LNCAP (cell line): ENCODE measurements around the gene LYRM2.

Source experiments
- TF ChIP-seq, protein P1 (sequence below): fragments of 450-650 bp; IDR thresholded peaks from 2 replicates; pipeline ENCODE4 v1.5.1; 2017; ENCODE audit warnings: mild to moderate bottlenecking

Gene LYRM2, protein sequence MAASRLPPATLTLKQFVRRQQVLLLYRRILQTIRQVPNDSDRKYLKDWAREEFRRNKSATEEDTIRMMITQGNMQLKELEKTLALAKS

DNA sequence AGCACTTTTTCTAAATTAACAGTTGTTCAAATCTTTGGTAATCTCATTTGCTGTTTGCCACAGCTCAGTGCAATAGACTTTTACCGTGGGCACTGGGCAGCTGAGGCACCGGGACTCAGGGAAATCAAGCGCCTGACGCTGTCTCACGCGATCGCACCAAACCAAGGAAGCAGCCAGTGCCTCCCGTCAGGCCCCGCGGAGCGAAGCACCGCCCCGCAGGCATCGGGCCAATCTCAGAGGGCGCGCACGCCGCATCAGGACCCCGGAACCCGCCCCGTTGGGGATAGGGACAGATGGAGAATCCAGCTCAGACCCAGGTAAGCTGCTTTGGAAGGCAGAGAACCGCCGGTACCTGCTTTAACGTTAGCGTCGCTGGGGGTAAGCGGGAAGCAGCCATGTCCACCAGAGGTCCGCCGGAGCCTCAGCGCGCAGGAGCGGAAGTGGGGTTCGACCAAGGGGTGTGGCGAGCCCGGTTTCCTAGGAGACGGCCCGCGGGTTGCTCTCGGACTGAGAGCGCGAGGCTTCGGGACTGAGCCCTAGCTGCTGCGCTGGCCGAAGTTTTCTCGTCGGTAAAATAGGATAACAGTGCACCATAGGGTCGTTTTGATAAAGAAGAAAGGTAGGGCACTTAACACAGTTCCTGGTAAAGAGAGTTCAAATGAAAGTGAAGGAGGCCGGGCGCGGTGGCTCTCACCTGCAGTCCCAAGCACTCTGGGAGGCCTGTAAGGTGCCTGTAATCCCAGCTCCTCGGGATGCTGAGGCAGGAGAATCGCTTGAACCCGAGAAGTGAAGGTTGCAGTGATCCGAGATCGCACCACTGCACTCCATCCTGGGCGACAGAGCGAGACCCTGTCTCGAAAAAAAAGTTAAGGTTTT is at the start of gene LYRM2:
Gene LYRM2 (minus strand): TSS at position 428 of the 876 bp plus-strand sequence. CDS start 31 bp downstream, at position 397.
- TF ChIP-seq, protein P1, sequence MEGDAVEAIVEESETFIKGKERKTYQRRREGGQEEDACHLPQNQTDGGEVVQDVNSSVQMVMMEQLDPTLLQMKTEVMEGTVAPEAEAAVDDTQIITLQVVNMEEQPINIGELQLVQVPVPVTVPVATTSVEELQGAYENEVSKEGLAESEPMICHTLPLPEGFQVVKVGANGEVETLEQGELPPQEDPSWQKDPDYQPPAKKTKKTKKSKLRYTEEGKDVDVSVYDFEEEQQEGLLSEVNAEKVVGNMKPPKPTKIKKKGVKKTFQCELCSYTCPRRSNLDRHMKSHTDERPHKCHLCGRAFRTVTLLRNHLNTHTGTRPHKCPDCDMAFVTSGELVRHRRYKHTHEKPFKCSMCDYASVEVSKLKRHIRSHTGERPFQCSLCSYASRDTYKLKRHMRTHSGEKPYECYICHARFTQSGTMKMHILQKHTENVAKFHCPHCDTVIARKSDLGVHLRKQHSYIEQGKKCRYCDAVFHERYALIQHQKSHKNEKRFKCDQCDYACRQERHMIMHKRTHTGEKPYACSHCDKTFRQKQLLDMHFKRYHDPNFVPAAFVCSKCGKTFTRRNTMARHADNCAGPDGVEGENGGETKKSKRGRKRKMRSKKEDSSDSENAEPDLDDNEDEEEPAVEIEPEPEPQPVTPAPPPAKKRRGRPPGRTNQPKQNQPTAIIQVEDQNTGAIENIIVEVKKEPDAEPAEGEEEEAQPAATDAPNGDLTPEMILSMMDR, result no peak

DNA sequence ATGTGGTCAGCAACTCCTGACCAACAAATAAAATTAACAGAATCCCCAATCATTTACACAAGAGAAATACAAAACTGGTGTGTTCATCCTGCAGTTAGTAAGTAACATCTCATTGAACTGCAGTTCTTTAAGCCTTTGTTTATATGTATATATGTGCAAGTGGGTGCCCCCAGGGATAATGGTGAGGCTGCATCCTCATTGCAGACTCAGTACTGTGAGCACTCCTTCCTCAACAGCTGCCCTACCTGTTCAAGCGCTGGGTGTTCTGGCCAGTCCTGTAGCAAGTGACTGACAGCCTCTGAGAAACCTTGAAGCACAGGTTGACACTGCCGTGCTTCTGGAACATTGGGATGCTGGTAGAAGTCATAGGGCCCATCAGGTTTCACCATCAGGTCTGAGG is 49.8 kb upstream of the LYRM2 start:
- TF ChIP-seq, protein P1, result no peak

DNA sequence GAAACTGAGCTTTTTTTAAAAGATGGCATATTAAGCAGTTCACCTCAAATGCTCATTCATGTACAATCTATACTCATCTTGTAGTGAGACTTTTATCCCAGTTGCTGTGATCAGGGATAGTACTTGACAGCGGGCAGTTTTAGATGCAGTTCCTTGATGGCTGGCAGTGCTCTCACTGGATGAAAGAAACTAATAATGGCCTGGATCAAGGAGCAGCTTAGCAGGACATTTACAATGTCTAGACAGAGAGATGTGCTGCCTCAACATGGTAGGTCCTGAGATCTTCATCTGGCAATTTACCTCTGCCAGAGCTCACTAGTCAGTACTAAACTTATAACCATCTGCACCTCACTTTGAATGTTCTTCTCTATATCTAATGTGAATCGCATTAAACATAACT is 46.8 kb upstream of the LYRM2 start:
- TF ChIP-seq, protein P1, result no peak

DNA sequence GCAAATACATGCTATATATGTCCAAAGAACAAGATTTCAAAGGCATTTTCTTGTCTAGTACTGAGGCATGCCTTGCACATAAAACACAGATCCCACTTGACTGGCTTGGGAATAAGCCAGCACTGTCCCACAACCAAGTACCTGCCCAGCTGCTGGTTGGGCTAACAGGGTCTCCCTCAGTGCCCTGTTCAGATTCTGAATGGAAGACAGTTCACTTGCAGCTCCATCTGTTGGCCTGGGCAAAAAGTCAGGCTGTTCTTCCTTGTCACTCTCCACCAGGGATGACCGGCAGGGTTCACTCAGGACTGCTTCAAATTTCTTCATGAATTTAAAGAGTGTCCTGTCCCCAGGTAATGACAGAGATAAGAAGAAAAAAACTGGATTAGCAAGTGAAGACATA is 44.4 kb upstream of the LYRM2 start:
- TF ChIP-seq, protein P1, result no peak

DNA sequence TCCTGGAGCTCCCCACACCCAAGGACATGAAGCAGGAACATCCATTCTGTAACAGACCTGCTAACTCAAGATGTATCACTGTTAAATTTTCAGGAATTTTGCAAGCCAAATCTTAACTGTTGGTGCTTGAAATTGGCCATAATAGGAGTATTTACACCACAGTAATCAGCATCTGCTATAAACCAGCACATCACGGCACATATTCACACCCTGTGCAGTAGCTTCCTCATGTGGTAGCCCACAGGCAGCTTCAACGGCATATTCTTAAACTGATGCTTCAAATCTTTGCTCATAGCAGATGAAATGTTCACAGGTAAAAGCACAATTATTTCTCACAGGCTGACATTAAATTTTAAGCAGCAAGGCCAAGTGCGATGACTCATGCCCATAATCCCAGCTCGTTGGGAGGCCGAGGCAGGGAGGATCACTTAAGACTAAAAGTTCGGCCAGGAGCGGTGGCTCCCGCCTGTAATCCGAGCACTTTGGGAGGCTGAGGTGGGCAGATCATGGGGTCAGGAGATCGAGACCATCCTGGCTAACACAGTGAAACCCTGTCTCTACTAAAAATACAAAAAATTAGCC is 43.5 kb upstream of the LYRM2 start:
- TF ChIP-seq, protein P1, result no peak

DNA sequence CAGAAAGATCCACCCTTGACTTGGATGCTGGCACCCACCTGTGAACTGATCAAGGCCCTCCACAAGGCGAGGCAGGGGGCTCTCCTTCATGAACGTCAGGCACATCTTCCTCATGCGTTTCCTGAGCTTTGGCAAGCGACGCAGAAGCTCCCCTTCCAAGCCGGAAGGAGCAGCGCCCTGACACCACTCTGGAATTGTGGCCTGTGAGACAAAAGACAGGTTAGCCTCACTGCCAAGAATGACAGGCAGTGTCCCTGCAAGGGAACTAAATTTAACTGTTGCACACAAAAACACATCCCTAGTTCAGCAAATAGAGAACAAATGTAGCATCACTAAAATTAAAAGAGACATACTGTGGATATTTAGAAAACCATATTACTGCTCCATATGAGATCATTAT is 42.0 kb upstream of the LYRM2 start:
- TF ChIP-seq, protein P1, result no peak

DNA sequence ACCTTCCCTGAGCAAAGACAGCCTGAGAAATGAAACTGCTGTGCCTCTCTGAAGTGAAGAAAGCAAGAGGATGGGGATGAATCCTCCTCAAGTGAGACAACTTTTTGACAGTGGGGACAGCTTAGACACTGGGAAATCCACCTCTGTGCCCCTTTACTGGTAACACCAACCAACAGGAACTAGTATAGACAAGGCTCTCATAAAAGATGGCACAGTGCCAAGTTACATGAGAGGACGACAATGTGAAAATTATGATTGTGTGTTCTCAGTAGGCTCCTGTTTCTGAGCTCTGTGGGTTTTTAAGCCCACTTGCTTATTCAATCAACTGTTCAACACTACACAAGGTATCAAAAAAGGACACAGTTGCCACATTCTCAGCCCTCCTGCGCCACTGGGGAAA is 41.6 kb upstream of the LYRM2 start:
- TF ChIP-seq, protein P1, result no peak
